ENCODE measurements around the gene PEG3. TPM values are rescaled to one million over a fixed set of nuclear protein-coding genes. Genes with fewer than 3 reads are reported as not detected.

The PEG3 gene
- total RNA-seq, 1 donor from 2014 or later: not detected

DNA sequence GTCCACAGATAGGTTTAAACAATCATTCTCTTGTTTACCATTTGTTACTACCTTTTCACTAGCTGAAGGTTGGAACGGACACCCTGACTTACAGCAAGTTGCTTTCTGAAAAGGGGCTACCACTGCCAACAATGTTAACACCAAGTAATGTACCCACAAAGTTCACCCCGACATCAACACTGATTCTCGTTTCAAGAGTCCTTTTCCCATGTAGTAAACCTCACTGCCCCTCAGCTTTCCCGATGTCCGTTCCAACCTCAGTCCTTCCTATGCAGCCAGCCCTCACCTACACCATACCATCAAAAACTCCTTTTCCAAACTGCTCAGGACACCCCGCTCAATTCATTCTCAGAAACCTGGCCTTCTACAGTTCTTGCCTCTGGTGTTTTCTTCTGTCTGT lies 29.0 kb downstream of the PEG3 start:
- intact Hi-C loops (cut with micrococcal nuclease): no loop called here

- intact Hi-C loops (cut with micrococcal nuclease): no loop called here
Observed at GRCh38 chr19:56810260-56810659, 30.3 kb downstream of the PEG3 start.

DNA sequence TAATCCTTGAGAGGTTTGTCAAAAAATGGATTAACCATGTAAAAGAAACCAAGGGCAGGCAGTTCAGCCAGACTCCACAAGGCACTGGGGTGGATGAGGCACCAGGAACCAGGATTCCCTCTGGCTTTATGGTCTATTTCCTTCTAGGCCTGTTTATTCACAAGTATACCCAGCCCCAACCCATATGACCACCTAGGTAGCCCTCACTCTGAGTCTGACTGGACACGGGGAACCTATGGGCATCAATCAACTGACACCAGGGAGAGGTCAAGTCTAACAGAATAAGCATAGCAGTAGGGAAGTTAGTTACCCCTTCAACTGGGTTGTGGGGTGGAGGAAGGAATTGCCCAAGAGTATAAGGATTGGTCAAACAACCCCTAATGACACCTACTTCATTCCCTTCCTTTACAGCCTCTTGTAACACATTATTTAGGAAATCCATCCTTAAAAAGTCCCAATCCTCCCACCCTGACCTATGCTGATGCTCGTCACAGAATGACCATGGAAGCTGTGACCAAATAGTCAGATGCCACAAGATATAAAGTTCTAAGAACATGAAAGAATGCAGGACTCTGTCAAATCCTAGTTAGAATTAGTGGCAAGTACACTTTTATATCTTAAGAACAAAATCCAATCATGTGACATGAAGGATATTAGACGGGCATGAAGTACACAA lies 31.7 kb downstream of the PEG3 start:
- intact Hi-C loops (cut with micrococcal nuclease): no loop called here

DNA sequence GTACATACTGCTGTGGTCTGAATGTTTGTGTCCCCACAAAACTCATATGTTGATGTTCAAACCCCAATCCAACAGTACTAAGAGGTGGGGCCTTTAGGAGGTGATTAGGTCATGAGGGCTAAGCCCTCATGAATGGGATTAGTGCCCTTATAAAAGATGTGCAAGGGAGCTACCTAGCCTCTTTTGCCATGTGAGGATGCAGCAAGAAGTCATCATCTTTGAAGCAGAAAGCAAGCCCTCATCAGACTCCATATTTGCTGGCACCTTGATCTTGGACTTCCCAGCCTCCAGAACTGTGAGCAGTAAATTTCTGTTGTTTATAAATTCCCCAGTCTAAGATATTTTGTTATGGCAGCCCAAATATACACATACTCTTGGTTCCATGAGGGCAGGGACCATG lies 33.9 kb downstream of the PEG3 start:
- intact Hi-C loops (cut with micrococcal nuclease): no loop called here

Other genes starting within 250 kb of the PEG3 start
- gene ZNF71, start 245.4 kb downstream of the PEG3 start, total RNA-seq: 6.1 and 6.2 TPM in 2 replicates
- gene SMIM17, start 197.6 kb downstream of the PEG3 start, total RNA-seq: 0.27 TPM in 2 replicates
- 0.10 and 0.20 TPM in 2 replicates for gene ZNF835, start 169.0 kb downstream of the PEG3 start, total RNA-seq
- not detected in 2 replicates for gene ZIM2, start within 50 bp of the PEG3 start, total RNA-seq